GM19397 (cell line): Measurements from ENCODE around the gene PEX5L.

Source experiments
- ATAC-seq: cut with Tn5 transposase; IDR thresholded peaks from one replicate; pipeline ENCODE4 v1.9.1; 2021; ENCODE audit warnings: mild to moderate bottlenecking, moderate library complexity; ENCODE audit not compliant: unreplicated experiment

The PEX5L gene

GRCh38 chr3:179852142-179852905, 184.4 kb downstream of the PEX5L start:
- ATAC-seq: no peak

GRCh38 chr3:179848711-179849110, 188.0 kb downstream of the PEX5L start:
- ATAC-seq: no peak

- ATAC-seq: no peak
Observed at GRCh38 chr3:179842061-179842460, 194.7 kb downstream of the PEX5L start.

- ATAC-seq: no peak
Observed at GRCh38 chr3:179840985-179841384, 195.8 kb downstream of the PEX5L start.

GRCh38 chr3:179837374-179837773, 199.4 kb downstream of the PEX5L start:
- ATAC-seq: no peak

GRCh38 chr3:179833294-179833693, 203.4 kb downstream of the PEX5L start:
- no peak for ATAC-seq

GRCh38 chr3:179832333-179832854, 204.3 kb downstream of the PEX5L start:
- no peak for ATAC-seq

- no peak for ATAC-seq
Observed at GRCh38 chr3:179829401-179829800, 207.3 kb downstream of the PEX5L start.

GRCh38 chr3:179828738-179829137, 208.0 kb downstream of the PEX5L start:
- ATAC-seq: no peak

- ATAC-seq: no peak
Observed at GRCh38 chr3:179826247-179826637, 210.5 kb downstream of the PEX5L start.

GRCh38 chr3:179825527-179826246, 211.1 kb downstream of the PEX5L start:
- no peak for ATAC-seq

GRCh38 chr3:179822296-179822695, 214.4 kb downstream of the PEX5L start:
- no peak for ATAC-seq

GRCh38 chr3:179819379-179819778, 217.4 kb downstream of the PEX5L start:
- no peak for ATAC-seq

GRCh38 chr3:179812096-179812382, 224.7 kb downstream of the PEX5L start:
- ATAC-seq: no peak

GRCh38 chr3:179811321-179812095, 225.2 kb downstream of the PEX5L start:
- peak; percentile 86 for ATAC-seq

GRCh38 chr3:179809639-179810038, 227.1 kb downstream of the PEX5L start:
- ATAC-seq: no peak

- no peak for ATAC-seq
Observed at GRCh38 chr3:179807588-179807987, 229.1 kb downstream of the PEX5L start.

GRCh38 chr3:179806177-179806576, 230.6 kb downstream of the PEX5L start:
- no peak for ATAC-seq

GRCh38 chr3:179801856-179802255, 234.9 kb downstream of the PEX5L start:
- ATAC-seq: no peak

- ATAC-seq: no peak
Observed at GRCh38 chr3:179801263-179801662, 235.5 kb downstream of the PEX5L start.

GRCh38 chr3:179797192-179797591, 239.5 kb downstream of the PEX5L start:
- ATAC-seq: no peak

GRCh38 chr3:179796421-179796820, 240.3 kb downstream of the PEX5L start:
- no peak for ATAC-seq
